Heart right ventricle (tissue), 16 donors: ENCODE data around the gene AUTS2. TPM values are rescaled to one million over a fixed set of nuclear protein-coding genes. Genes with fewer than 3 reads are reported as not detected.

Experiments used
- ATAC-seq, 8 donors: fragments of 200-7000 bp; cut with Tn5 transposase; one replicate each; pipeline ENCODE4 v1.9.1; 2020; ENCODE audit warnings: mild to moderate bottlenecking in 8 of 8, moderate library complexity in 8 of 8, moderate number of reproducible peaks in 1 of 8
- DNase-seq, 2 donors: peaks; one replicate each; pipeline ENCODE4 v3.0.0-alpha.2; 2020
- H3K27ac ChIP-seq, 10 donors: fragments of 200-600 bp; sonication (generic) in 2 of 10; one replicate each; pipeline versions ENCODE4 v1.5.0 to v1.8.0; 2020 to 2022; ENCODE audit warnings: mild to moderate bottlenecking in 3 of 10
- H3K27me3 ChIP-seq, 7 donors: fragments of 200-600 bp; one replicate each; pipeline ENCODE4 v1.8.0; 2021 to 2022; ENCODE audit warnings: mild to moderate bottlenecking in 2 of 7
- H3K36me3 ChIP-seq, 9 donors: fragments of 200-600 bp; sonication (generic) in 1 of 9; one replicate each; pipeline versions ENCODE4 v1.5.0 to v1.8.0; 2020 to 2022; ENCODE audit warnings: mild to moderate bottlenecking in 2 of 9
- H3K4me1 ChIP-seq, 9 donors: fragments of 200-600 bp; sonication (generic) in 1 of 9; one replicate each; pipeline versions ENCODE4 v1.5.0 to v1.8.0; 2020 to 2022; ENCODE audit warnings: mild to moderate bottlenecking in 4 of 9
- H3K4me3 ChIP-seq, 10 donors: fragments of 200-600 bp; sonication (generic) in 2 of 10; one replicate each; pipeline versions ENCODE4 v1.5.0 to v1.8.0; 2020 to 2022; ENCODE audit warnings: mild to moderate bottlenecking in 7 of 10, moderate library complexity in 2 of 10
- H3K9me3 ChIP-seq, 11 donors: fragments of 200-600 bp in 10 of 11; sonication (generic) in 2 of 11; one replicate each; pipeline versions ENCODE4 v1.5.0 to v1.8.0; 2013 to 2022; ENCODE audit warnings: mild to moderate bottlenecking in 2 of 11, control low read depth in 1 of 11, moderate library complexity in 1 of 11
- WGBS, 2 donors: extraction: QIAGEN DNeasy Blood & Tissue Kit; methylation state at CpG; one replicate each; pipeline ENCODE4 v1.1.7; 2013; ENCODE audit warnings: inconsistent platforms in 1 of 2; 5-methylcytosine and 5-hydroxymethylcytosine counted together
- intact Hi-C, 10 donors: fragments of 100-400 bp; cut with DNase I; formaldehyde crosslinking; loops; one replicate each; pipeline versions ENCODE4 v1.11.1 to v1.14.2; 2022
- polyA plus RNA-seq, 2 donors: library from polyadenylated mRNA; stranded (reverse); fragments of 200-250 nt; gene quantifications; one replicate each; pipeline ENCODE4 v1.2.3, GENCODE V29; 2013
- total RNA-seq, 10 donors: library from RNA; stranded (reverse); fragmentation: NEBNext Ultra II Directional in 3 of 10; extraction: Animal tissue kit (Norgen Biotek cat#: 25700) in 3 of 10; gene quantifications; one replicate each; pipeline versions ENCODE4 v1.2.1 to v1.2.4, GENCODE V29; 2021 to 2023
- TF ChIP-seq, protein P1 (sequence below), 9 donors: fragments of 200-600 bp; sonication (generic) in 2 of 9; IDR thresholded peaks; one replicate each; pipeline versions ENCODE4 v1.5.0 to v1.8.0; 2021 to 2022; ENCODE audit warnings: antibody characterized with exemption in 9 of 9, mild to moderate bottlenecking in 5 of 9, moderate library complexity in 1 of 9
- donor health status: Arrhythmogenic right ventricular cardiomyopathy.
- donor health status: ischemic (EF 13 %, LVEDD 7.1; RV severe dilation, severe dysfunction).
- donor health status: healthy with polysubstance abuse.
- donor health status: DM: no; HTN: yes; CAD: no.
- donor health status: DM: no; HTN: no; CAD: no.
- donor health status: ischemic (EF 25% LVEDD 6.9; RV normal size, moderate dysfunction).
- donor health status: ischemic (EF 25% LVEDD 5.7; RV mildly dilated, moderate dysfunction).
- donor health status: healthy.
- donor health status: DM: yes; HTN: yes; CAD: no.
- donor health status: Ischemic cardiomyopathy.
- donor health status: ischemic (EF 35%, LVEDD 5.7; RV mildly dilated, moderate dysfunction).
- donor health status: nonischemic (EF 11% LVEDD 7.7; RV severe dilation, severe dysfunction).
- donor health status: DM: yes; HTN: yes; CAD: no.
- donor health status: PGD.
- donor health status: ischemic (EF 29% LVEDD 5.4; RV normal size, mild dysfunction).
- donor health status: nonischemic (EF 23%, LVEDD 6.1; RV moderate dilation, normal function).

AUTS2 gene
- total and polyA plus RNA-seq, 12 donors = 1.6 to 11.2 (median 7.3) TPM

DNA sequence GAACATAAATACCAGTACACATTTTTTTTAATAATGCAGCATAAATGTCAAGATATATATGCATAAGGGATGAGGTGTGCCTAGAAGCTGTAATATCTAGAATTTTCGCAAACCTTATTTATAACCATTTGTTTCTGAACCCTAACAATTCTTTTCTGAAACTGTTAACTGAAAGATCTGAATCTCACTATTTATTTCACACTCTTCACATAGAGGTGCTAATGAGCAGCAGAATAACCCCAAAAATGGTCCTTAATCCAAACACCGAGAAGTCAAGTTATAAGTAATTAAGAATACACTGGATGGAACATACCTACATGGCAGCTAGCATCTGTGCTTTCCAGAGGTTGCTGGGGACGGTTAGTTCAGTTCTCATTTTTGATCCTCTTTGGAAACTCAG lies 742.0 kb downstream of the AUTS2 start:
- Histone ChIP-seq H3K27ac (no peak overlapping the region), H3K4me3 (no peak overlapping the region), H3K27me3 (no peaks in the 10 kb centered on the region), H3K4me1 (no peaks in the 10 kb centered on the region), H3K36me3 (no peaks in the 10 kb centered on the region), H3K9me3 (no peaks in the 10 kb centered on the region)
- 97 to 98% methylated on average over 3 of the region's 3 CpGs for WGBS, 2 donors
- TF ChIP-seq, protein P1, sequence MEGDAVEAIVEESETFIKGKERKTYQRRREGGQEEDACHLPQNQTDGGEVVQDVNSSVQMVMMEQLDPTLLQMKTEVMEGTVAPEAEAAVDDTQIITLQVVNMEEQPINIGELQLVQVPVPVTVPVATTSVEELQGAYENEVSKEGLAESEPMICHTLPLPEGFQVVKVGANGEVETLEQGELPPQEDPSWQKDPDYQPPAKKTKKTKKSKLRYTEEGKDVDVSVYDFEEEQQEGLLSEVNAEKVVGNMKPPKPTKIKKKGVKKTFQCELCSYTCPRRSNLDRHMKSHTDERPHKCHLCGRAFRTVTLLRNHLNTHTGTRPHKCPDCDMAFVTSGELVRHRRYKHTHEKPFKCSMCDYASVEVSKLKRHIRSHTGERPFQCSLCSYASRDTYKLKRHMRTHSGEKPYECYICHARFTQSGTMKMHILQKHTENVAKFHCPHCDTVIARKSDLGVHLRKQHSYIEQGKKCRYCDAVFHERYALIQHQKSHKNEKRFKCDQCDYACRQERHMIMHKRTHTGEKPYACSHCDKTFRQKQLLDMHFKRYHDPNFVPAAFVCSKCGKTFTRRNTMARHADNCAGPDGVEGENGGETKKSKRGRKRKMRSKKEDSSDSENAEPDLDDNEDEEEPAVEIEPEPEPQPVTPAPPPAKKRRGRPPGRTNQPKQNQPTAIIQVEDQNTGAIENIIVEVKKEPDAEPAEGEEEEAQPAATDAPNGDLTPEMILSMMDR (IDR thresholded peaks at IDR 0.05) = no peak
- no peak for ATAC-seq
- intact Hi-C loops = loop anchor here in 1 of 10 donors (10.0 kb wide), 1 partner anchor 75 kb away; no protein-coding TSS in a partner anchor
- no peak for DNase-seq

DNA sequence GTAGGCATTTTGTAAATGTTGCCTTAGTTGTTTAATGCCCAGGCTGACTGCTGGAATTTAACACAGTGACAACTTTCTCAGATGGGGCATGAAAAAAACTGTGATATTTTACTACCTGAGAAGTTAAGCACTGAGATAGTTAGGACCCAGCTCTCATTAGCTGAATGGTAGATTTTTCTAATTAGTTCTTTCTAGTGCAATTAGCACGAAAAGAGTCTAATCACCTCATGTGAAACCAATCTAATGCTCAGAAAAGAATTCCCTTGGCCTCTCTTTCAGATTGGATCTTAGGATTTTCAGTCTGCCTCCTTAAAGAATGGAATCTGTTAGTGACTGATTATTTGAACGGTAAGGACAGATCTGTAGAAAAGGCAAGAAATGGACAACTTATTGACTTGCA lies 743.2 kb downstream of the AUTS2 start:
- no peak overlapping the region for H3K4me3 ChIP-seq
- ATAC-seq (no peak), DNase-seq (no peak)
- no peaks in the 10 kb centered on the region for H3K4me1 ChIP-seq
- WGBS, 2 donors = 96% methylated on average over 2 of the region's 2 CpGs
- H3K36me3 ChIP-seq = no peaks in the 10 kb centered on the region
- H3K9me3 ChIP-seq = no peaks in the 10 kb centered on the region
- H3K27me3 ChIP-seq = no peaks in the 10 kb centered on the region
- no peak overlapping the region for H3K27ac ChIP-seq
- TF ChIP-seq, protein P1 (IDR thresholded peaks at IDR 0.05) = no peak
- intact Hi-C loops = loop anchor here in 1 of 10 donors (10.0 kb wide), 1 partner anchor 73 kb away; no protein-coding TSS in a partner anchor

DNA sequence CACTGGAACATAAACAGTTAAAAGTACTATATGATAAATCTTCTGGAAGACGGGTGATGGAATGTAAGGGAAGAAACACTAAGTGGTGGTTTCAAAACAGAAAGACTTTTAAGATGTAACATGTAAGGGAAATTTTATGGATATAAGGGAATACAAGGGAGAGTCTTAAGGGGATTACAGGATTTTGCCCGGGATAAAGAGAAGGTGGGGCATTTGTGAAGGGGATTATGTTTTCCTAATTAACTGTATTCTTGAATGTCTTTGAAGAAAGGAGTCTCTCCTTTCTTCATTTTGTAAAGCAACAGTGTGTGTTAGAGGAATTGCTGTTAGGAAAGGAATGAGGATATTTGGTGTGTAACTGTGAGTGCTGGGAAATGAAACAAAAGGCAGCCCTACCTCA lies 745.2 kb downstream of the AUTS2 start:
- Histone ChIP-seq H3K27me3 (no peaks in the 10 kb centered on the region), H3K4me3 (no peak overlapping the region), H3K9me3 (no peaks in the 10 kb centered on the region), H3K4me1 (no peaks in the 10 kb centered on the region), H3K36me3 (no peaks in the 10 kb centered on the region), H3K27ac (no peak overlapping the region)
- no peak for ATAC-seq
- WGBS, 2 donors = 83 to 85% methylated on average over 2 of the region's 2 CpGs
- DNase-seq = no peak
- intact Hi-C loops = loop anchor here in 1 of 10 donors (10.0 kb wide), 1 partner anchor 71 kb away; no protein-coding TSS in a partner anchor
- TF ChIP-seq, protein P1 (IDR thresholded peaks at IDR 0.05) = no peak

DNA sequence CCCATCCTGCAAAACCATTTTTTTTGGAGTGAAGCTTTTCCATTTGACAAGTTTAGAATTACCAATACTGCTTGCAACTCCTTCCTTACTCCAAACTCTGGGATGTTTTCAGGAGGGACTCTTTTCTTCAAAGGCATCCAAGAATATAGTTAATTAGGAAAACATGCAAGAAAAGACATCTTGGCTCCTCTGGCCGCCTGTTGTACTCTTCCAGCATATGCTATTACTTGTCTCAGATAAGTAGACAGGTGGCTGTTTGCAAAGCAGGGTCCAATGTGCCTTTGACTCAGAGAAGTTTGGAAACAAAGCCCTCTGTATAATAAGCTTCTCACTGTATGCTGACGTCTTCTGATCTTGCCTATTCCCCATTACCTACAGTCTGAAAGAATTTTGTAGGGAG lies 746.5 kb downstream of the AUTS2 start:
- no peak overlapping the region for H3K4me3 ChIP-seq
- H3K36me3 ChIP-seq = no peaks in the 10 kb centered on the region
- no peak for ATAC-seq
- no peaks in the 10 kb centered on the region for H3K9me3 ChIP-seq
- intact Hi-C loops = loop anchor here in 1 of 10 donors (10.0 kb wide), 1 partner anchor 70 kb away; no protein-coding TSS in a partner anchor
- H3K4me1 ChIP-seq = peaks cover 0 to 2% (median 0%) of the 10 kb centered on the region in 9 donors
- no peaks in the 10 kb centered on the region for H3K27me3 ChIP-seq
- DNase-seq = no peak
- H3K27ac ChIP-seq = no peak overlapping the region
- TF ChIP-seq, protein P1 (IDR thresholded peaks at IDR 0.05) = no peak
- 83 to 87% methylated on average over 2 of the region's 2 CpGs for WGBS, 2 donors
